Effector CD8-positive, alpha-beta T cell (primary cell): ENCODE results near the gene RTKN2.
A peak's percentile ranks its signal among the peaks of the same experiment; 100 is the strongest.
"Not testable (repeated sequence)": the region's sequence is repeated elsewhere in the genome, so short reads cannot be mapped to it uniquely, and the experiment has no call there.

Source experiments
- DNase-seq: peaks from one replicate; lab custom pipeline; 2025; lab: John Stamatoyannopoulos, UW
- total RNA-seq, 4 experiments: gene quantifications; one replicate each; lab custom pipeline; 2026; lab: John Stamatoyannopoulos, UW

RTKN2 gene
- total RNA-seq, result 1.8 to 15.7 (median 13.9) reads per million in 4 experiments

- DNase-seq, result peak; percentile 36
These were observed at the start of gene RTKN2 for GRCh38 chr10:62268399-62269114. TSS of gene RTKN2 (minus strand) at chr10:62268844. CDS start at chr10:62268610, 234 bp downstream.

GRCh38 chr10:62317257-62317656, 48.6 kb upstream of the RTKN2 start:
- no peak for DNase-seq

- DNase-seq, result no peak
These were observed 40.6 kb upstream of the RTKN2 start for GRCh38 chr10:62309254-62309653.

GRCh38 chr10:62308101-62308500, 39.5 kb upstream of the RTKN2 start:
- DNase-seq, result no peak

GRCh38 chr10:62307635-62308034, 39.0 kb upstream of the RTKN2 start:
- DNase-seq, result no peak

GRCh38 chr10:62306663-62307062, 38.0 kb upstream of the RTKN2 start:
- no peak for DNase-seq

- no peak for DNase-seq
These were observed 37.2 kb upstream of the RTKN2 start for GRCh38 chr10:62305813-62306212.

GRCh38 chr10:62303922-62304321, 35.3 kb upstream of the RTKN2 start:
- DNase-seq, result no peak

GRCh38 chr10:62302760-62303159, 34.1 kb upstream of the RTKN2 start:
- no peak for DNase-seq

- no peak for DNase-seq
These were observed 29.2 kb upstream of the RTKN2 start for GRCh38 chr10:62297857-62298256.

GRCh38 chr10:62284221-62284620, 15.6 kb upstream of the RTKN2 start:
- DNase-seq, result no peak

- DNase-seq, result not testable (repeated sequence)
These were observed 12.7 kb upstream of the RTKN2 start for GRCh38 chr10:62281348-62281747.

- not testable (repeated sequence) for DNase-seq
These were observed 11.7 kb upstream of the RTKN2 start for GRCh38 chr10:62280392-62280791.

- DNase-seq, result no peak
These were observed 9.8 kb upstream of the RTKN2 start for GRCh38 chr10:62278441-62278910.

GRCh38 chr10:62277971-62278370, 9.3 kb upstream of the RTKN2 start:
- no peak for DNase-seq

- no peak for DNase-seq
These were observed 1.4 kb upstream of the RTKN2 start for GRCh38 chr10:62270020-62270419.

- no peak for DNase-seq
These were observed 631 bp downstream of the RTKN2 start for GRCh38 chr10:62268027-62268398.

- no peak for DNase-seq
These were observed 2.0 kb downstream of the RTKN2 start for GRCh38 chr10:62266611-62267010.

- no peak for DNase-seq
These were observed 2.5 kb downstream of the RTKN2 start for GRCh38 chr10:62266147-62266546.

- no peak for DNase-seq
These were observed 3.8 kb downstream of the RTKN2 start for GRCh38 chr10:62264702-62265436.

- DNase-seq, result no peak
These were observed 4.5 kb downstream of the RTKN2 start for GRCh38 chr10:62264126-62264525.

GRCh38 chr10:62261666-62262065, 7.0 kb downstream of the RTKN2 start:
- DNase-seq, result no peak

GRCh38 chr10:62259998-62260397, 8.6 kb downstream of the RTKN2 start:
- no peak for DNase-seq
